HG03064 (cell line): ENCODE measurements around the gene TK2.
"Not testable (repeated sequence)": the region's sequence is repeated elsewhere in the genome, so short reads cannot be mapped to it uniquely, and the experiment has no call there.

Source experiments
- ATAC-seq: cut with Tn5 transposase; IDR thresholded peaks from one replicate; pipeline ENCODE4 v1.9.1; 2021; ENCODE audit warnings: low read depth; ENCODE audit not compliant: unreplicated experiment

TK2 gene

DNA sequence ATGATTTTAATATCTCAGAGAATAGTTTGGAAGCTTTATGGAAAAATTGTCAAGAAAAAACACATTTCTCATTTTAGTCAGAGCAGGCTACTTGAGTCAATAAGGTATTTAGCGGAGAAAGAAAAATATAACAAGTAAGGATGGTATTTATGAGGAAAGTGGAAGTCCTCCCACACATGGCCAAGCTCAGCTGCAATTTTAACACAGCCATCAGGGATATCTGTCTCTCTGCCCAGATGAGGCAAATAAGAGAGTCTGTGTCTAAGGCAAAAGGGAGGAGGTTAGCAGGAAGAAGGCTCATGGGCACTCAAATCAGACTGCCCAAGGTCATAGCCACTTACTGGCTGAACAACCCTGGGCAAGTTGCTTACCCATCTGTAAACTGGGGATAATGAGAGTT is 24.2 kb upstream of the TK2 start:
- ATAC-seq: no peak

DNA sequence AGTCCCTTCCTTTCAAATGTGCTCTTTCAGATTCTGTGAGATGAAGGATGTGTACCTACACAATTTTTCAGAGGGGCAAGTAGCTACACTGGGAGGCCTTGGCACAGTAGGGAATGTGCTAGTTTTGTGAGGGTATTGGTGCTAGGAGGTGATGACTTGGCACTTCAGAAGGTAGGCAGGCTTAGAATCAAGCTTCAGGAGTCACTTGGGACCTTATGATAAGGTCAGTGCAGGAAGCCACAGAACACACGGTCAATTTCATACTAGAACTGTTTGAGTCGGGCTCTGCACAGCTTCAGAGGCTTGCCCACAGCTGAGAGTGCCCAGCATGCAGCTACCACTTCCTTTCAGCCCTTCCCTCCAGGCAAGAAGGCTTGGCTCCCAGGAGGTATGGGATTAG is 22.4 kb upstream of the TK2 start:
- ATAC-seq: no peak

DNA sequence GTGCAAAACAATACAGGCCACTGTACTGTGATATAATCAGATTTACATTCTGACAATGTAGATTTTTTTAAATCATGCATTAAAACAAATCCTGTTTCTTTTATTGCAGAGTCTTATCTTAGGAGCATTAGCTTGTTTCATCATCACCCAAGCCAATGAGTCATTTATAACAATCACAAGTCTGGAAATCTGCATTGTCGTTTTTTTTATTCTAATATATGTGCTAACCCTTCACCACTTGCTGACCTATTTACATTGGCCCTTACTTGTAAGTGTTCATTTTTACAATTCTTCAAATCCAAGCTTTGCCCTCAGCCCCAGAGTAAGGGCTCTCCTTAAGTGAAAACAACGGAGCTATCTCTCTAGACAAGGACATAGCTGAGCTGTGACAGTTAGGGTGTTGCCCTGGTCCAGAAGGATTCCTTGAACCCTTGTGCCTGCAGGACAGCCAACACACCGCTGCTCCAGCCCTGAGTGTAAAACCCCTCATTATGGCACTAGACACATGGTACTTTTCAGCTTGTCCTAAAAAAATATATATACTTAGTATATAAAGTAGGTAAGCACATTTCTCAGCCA is 20.0 kb upstream of the TK2 start:
- no peak for ATAC-seq

DNA sequence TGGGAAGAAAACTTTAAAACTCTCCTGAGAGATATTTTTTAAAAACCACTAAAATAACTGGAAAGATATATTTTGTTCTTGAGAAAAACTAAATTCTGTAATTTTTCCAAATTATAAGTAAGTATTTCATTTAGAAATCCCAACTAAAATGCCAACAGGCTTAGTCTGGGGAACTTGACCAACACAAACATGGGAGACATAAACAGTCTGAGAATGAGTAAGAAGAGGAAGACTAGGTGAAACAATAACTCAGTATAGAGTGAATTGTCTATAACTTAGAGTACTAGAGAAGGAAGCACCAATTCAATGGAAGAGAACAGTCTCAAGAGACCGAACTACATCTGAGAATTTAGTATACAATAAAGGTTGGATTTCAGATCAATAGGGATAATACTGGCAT is 19.2 kb upstream of the TK2 start:
- no peak for ATAC-seq

DNA sequence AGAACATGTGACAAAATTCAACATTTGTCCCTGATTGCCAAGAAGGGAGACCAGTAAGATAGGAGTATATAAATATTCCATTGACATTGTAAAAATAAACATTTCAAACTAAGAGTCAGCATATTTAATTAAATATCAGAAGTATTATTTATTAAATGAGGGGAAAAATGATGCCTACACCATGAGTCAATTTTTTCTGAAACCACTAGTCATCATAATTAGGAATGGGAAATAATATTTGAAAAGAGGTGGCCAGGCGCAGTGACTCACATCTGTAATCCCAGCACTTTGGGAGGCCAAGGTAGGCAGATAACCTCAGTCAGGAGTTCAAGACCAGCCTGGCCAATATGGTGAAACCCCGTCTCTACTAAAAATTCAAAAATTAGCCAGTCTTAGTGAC is 18.4 kb upstream of the TK2 start:
- ATAC-seq: no peak

DNA sequence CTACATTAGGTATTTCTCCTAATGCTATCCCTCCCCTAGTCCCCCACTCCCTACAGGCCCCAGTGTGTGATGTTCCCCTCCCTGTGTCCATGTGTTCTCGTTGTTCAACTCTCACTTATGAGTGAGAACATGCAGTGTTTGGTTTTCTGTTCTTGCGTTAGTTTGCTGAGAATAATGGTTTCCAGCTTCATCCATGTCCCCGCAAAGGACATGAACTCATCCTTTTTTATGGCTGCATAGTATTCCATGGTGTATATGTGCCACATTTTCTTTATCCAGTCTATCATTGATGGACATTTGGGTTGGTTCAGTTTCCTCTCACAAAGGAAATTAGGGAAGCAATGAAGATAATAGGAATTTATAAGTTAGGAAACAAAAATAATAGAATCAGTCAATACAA is 17.3 kb upstream of the TK2 start:
- not testable (repeated sequence) for ATAC-seq

DNA sequence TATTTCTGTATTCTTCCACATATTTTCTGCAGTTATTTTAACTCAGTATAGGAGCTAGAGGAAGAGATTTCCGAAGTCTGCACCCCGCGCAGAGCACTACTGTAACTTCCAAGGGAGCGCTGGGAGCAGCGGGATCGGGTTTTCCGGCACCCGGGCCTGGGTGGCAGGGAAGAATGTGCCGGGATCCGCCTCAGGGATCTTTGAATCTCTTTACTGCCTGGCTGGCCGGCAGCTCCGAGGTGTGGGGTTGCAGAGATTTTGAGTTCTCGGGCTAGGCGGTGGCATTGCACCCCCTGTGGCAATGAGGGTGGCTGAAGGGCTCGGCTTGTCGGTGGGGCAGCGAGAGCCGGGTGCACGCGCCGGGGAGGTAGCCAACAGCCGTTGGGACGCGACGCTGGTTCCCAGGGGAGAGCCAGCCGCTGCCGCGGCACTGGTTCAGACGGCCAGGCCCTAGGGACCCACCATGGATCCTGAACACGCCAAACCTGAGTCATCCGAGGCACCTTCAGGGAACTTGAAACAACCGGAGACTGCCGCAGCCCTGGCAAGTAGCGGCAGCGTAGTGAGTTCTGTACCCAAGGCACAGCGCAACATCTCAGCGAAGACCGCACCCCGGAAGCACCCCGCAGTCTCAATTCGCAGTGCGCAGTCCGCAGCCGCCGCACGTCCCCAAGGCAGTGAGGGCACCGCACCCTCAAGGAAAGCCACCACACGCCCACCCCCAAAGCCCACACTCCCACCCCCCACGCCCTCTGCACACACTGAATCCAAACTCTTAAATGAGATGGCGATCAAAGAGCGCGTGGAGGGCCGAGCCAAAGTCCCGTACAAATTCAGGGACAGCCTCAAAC is 16.4 kb upstream of the TK2 start, which contains the start of gene CMTM1:
Gene CMTM1, plus strand, starts transcription at position 389 of the 851 bp plus-strand sequence. Its CDS starts 75 bp downstream, at position 464.
- no peak for ATAC-seq

DNA sequence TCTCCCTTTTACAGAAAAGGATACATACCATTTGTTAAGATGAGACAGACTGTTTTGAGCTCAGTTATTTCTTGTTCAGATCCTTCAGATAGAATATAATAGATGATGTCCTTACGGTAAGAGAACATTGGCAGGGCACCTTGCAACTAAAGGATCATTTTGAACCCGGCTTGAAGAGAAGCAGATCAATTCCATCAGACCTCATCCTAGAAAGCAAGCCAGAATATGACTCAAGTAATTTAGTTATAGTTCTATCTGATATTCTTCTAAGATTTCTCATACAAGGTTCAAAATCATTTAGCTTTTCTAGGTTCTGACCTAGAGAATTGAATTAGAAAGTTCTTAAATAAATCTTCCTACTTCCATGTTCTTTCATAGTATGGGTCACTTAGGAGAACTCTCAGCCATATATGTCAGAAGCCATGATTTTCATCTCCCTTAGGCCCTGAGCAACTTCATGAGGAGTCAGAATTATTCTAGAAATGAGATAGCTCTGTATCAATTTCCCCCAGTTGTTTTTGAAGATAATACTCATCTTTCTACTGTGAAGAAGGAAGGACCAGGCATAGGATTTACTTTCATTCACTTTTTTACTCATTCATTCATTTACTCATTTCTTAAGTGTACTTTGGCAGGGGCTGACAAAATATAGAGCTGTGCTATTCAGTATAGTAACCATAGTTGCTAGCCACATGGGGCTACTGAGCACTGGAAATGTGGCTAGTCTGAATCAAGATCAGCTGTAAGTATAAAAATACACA is 13.8 kb upstream of the TK2 start:
- ATAC-seq: no peak

DNA sequence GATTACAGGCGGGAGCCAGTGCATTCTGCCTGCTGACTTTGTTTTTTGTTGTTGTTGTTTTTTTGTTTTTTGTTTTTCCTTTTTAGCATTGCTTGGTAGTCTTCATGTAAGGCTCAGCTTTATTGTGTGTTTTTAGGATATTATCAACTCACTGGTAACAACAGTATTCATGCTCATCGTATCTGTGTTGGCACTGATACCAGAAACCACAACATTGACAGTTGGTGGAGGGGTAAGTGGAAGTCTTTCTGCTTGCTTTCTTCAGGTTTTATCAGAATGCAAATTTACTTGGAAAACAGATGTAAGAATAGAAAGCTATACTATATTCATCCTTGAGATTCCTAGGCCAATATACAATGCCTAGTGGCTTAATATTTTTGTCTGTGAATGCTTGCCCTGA is 13.1 kb upstream of the TK2 start:
- no peak for ATAC-seq

DNA sequence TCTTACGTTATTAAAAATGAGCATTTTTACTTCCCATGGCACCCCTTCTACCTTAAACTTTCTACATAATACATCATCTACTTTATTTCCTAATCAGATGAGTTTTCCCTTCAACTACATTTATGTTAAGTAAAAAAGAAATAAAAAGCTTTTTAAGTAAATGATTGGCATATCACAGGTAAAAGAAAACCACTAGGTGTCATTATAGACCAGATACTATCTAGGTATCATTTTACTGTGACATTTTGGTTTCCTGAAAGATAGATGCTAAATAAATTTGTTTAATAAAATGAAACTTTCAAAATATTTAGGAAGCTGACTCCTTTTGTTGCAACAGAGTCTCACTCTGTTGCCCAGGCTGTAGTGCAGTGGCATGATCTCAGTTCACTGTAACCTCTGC is 12.5 kb upstream of the TK2 start:
- no peak for ATAC-seq

DNA sequence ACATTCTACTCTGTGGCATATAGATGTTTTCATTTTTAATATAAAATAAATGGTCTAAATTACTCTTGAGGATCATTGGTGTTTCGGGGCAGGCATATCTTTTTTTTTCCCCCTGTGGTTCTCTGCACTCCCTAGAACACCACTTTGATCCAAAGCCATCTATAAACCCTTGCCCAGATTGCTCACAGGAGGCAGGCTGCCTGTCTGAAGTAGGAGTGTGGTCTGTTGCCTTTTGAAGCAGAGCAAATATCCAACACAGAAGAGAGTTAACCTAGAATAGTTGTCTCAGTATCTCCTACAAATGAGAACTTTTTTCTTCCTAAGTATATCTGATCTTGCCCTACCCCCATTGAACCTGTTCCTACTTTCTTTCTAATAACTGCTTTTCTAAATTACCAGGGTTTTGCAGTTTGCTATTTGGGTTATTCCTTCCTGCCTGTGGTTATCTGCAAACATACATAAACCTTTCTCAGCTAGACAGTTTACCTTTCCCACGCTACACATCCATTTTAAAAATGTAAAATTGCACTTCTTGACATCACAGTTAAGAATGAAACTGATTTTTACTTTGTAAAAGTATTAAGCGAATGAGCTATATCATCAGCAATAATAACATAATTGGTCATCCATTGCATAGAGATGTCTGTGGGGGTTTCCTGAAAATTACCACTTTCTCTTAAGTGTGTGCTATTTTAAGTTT is 11.6 kb upstream of the TK2 start:
- ATAC-seq: no peak

DNA sequence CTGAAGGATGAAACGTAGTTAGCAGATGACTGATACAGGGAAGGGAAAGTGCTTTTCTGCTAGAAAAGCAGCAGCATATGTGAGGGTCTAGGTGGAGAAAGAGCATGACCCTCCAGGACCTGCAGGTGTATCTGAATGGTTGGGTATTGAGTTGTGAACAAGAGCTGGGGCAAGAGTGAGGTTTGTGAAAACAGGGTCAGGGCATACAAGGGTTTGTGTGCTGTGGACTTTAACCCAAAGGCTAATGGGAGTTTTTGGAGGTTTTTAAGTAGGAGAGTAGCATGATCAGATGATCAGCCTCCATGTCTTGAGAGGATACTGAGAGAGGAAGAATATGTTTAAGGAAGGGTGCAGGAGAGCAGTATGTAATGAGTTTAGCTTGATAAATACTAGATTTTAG is 10.2 kb upstream of the TK2 start:
- no peak for ATAC-seq

DNA sequence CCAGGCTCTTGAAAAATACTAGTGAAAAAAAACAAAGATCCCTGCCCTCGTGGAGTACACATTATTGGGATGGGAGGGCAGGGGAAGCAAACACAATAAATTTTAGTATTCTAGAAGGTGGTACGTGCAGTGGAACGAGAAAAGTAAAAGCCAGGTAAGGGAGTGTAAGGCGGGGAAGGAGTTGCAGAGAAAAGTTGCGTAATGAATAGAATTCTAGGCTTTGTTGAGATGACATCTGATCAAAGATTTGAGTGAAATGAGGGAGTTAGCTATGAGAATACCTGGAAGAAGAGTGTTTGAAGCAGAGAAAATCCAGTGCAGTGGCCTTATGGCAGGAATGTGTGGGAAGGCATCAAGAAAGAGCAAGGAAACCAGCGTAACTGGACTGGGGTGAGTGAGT is 4.6 kb upstream of the TK2 start:
- ATAC-seq: no peak

DNA sequence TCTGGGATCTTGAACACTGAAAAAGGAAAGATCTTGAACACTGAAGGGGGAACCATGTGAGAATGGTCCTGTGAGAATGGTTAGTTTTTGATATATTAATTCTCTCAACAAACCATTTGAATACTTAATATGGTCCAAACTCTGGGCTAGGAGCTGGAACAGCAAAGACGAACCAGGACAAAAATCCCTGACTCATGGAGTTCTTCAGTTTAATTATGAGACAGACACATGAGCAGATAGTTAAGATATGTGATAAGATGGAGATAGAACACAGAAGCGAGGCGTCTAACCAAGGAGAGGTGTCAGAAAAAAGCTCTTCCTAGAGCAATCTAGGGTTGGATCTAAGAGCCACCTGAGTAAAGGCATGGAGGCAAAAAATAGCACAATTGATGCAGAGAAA is 4.1 kb upstream of the TK2 start:
- ATAC-seq: no peak

DNA sequence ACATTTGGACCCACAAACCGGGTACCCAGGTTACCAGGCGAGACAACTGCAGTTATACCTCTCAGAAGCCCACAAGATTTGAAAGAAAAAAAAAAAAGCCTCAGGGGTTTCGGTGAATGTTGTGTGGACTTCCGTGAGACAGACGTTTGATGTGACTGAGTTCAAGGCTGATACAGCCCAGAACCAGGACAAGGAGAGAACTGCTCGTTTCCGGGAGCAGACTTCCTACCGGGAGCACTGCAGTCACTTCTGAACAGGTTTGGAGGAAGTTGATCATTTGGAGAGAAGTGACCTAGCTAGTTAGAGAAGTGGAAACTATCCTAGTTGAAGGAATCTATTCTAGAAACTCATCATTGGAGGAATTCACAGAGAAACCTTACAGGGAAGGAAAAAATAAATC is 3.3 kb upstream of the TK2 start:
- no peak for ATAC-seq

DNA sequence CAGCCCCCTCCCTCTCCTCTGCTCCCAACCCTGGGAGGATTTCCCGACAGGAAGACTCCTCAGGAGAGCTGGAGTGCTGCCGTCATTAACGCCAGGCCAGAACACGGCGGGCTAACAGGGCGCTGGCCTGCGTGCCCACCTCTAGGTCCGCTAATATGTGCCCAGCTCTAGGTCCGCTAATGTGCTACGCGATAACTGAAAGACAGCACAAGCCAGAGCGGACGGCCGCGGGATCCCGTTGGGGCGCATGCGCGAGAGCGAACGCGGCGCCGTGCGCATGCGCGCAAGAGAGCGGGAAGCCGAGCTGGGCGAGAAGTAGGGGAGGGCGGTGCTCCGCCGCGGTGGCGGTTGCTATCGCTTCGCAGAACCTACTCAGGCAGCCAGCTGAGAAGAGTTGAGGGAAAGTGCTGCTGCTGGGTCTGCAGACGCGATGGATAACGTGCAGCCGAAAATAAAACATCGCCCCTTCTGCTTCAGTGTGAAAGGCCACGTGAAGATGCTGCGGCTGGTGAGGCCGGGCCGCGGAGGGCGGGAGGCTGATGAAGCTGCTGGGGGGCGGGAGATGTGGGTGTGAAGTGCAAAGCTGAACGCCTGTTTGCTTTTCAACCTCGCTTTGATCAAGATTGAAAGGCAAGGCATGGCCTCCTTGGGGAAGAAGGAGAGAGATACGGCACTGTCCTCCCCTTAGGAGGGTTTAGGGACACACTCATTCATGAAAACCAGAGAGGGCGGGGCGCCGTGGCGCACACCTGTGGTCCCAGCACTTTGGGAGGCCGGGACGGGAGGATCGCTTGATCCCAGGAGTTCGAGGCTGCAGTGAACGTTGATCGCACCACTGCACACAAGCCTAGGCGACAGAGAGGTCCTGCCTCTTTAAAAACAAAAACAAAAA is 2.6 kb upstream of the TK2 start, which contains the start of gene CKLF:
Gene CKLF, plus strand, starts transcription at position 291 of the 892 bp plus-strand sequence. Its CDS starts 140 bp downstream, at position 431.
- ATAC-seq: peak; percentile 55

DNA sequence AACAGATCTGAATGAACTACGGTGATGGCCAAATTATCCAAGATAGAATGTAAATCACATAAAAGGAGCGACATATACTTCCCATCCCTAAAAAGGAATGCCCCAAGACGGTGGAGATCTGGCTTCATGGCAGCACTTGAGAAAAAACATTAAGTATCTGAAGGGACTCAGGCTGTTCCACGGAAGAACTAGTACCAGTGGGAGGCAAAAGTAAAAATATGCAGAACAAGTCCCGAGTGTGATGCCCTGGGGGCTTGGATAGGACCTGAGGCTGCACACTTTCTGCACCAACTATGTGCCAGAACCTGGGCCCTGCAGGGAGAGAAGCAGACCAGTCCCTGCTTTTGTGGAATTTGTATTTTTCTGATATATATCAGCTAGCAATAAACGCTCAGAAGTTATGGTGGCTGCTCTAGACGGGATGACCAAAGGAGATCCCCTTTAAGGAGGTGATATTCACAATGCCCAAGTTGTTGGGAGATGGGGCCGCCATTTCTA is 1.9 kb upstream of the TK2 start:
- no peak for ATAC-seq

DNA sequence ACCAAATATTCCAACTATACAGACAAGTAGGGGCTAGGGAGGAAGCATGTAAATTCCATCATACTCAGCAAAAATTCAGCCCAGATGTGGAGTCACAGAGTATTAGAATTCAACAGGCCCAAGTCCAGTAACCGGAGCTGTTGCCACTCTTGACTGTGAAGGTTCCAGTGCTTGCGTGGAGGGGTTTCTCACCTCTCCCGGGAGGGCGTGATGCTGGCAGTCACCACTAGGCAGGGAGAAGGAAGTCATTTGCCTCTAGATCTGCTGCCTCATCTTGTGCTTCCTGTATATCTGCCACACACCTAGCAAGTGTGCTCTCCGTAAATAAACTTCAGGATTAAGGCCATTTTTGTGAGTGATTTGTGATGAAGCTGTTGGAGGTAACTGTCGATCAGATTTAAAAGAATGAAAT is 1.4 kb upstream of the TK2 start:
- no peak for ATAC-seq

DNA sequence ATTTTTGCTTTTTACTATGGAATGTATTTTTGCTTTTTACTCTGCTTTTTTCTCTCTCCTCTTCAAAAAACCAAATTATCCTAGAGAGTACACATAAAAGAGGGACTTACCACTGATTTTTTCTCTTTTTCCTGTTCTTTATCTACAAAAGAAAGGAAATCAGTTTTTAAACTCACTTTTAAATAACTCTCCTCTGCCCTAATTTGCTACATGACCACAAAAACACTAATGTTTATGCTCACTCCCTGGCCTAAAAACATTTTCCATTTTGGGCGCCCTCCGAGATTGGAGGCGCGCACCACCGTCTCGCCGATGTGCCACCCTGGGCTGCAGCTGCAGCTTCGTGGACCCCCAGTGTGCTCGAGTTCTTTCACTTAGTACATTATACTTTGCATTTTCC is 1.1 kb downstream of the TK2 start:
- ATAC-seq: no peak

DNA sequence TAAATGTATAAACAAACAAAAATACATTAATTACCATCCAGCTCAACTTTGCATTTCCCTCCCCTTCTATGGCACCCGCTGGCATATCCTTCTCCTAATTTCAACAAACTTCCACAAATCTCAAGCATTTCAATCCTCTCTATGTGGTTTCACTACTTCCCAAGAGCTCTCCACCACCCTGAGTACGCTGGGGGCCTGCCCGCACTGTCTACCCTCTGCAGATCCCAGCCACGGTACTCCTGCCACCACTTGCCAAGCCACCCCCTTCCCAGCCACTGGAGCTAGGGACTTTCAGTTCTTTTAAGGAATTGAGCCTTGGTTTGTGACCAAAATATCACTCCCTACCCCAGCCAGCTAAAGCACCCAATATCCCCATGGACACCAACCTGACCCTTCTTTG is 1.9 kb downstream of the TK2 start:
- ATAC-seq: no peak
